Embryonic facial prominence (tissue), 1 donor: ENCODE measurements around the gene SMARCA4.

Experiments
- DNase-seq: peaks from one replicate; pipeline ENCODE4 v3.0.0-alpha.2; 2016; ENCODE audit errors: extremely low spot score

Gene SMARCA4

GRCh38 chr19:11033763-11034162 is 72.9 kb downstream of the SMARCA4 start:
- no peak for DNase-seq

GRCh38 chr19:11034449-11035213 is 73.8 kb downstream of the SMARCA4 start:
- DNase-seq = no peak

DNA sequence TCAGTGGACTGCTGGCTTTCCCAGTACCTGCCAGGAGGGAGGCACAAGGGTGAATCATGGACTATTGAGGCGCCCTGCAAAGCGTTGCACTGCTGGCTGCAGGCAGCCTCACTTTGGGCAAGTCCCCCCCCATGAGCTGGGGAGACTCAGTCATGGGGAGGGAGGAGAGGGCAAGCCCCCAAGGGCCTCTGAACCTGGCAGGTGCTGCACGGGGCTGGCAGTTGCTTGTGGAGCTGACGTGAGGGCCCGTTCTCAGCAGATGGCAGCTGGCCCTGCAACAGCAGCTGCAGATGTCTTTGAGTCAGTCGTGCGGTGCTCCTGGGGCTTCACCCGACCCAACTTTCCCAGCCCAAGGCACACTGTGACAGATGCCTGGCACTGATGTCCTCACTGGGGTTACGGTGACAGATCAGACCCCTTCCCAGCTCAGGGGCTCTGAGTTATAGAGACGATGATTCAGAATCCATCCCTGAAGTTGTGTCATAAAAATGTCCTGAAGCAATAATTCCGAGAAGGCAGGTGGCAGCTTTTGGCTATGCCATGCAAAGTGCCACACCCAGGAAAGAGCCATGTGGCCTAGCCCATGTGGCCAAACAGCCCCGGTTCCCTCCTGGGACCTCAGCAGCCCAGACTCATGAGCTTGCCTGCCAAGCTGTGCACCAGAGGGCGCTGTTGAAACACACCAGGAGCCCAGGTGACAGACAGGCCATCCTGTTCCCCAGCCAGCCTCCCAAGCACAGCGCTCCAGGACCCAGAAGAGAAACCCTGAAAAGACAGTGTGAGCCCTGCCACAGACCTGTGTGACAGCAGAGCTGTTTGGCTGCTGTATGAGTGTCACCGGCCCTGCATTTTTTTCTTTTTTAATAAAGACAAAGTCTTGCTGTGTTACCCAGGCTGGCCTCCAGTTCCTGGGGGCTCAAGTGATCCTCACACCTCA is 74.9 kb downstream of the SMARCA4 start:
- DNase-seq = no peak

DNA sequence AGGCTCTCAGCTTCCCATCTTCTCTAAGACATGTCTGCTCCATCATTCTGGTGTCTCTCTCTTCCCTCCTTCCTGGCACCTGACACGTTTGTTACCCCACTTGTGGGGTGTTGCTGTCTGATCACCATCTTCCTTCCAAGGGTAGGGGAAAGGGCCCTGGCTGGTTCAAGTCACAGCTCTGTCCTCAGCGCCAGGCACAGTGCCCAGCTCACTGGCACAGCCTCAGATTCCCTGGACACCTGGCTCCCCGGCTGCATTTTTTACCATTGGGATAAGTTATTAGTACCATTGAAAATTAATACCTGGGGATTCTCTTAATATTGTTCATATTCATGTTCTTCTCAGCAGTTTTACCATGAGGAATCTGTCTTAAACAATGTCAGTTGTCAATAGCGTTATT is 77.7 kb downstream of the SMARCA4 start:
- DNase-seq = no peak

GRCh38 chr19:11041194-11041593 is 80.4 kb downstream of the SMARCA4 start:
- no peak for DNase-seq

DNA sequence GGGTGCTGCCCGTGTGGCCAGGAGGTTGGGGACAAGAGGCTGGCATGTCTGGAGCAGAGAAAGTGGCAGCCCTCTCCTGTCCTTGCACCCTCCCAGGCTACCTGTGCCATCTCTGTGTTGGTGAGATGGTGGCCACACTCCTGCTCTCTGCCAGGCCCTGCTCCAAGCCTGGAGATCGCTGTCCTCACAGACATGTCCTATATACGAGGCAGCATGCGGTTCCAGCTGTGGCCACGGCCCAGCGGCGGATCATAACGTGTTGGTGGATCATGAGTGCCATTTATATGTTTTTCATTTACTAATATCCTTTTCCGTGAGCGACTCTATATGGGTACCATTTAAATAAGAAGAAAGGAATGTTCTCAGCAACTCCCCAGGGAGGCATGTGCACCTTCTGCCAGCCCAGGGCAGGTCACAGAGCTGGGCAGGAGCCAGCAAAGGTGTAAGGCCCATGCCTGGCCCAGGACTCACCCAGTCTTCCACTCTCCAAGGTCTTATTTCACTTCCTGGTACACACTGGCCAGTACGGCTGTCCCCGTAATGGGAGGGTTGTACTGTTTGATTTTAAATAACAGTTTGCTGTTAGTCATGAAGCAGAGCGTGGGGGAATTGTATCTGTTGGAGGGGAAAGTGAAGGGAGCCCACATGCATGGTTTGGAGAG is 81.3 kb downstream of the SMARCA4 start:
- no peak for DNase-seq

- DNase-seq = no peak
Measured at GRCh38 chr19:11044431-11044830, 83.6 kb downstream of the SMARCA4 start.

- DNase-seq = no peak
Measured at GRCh38 chr19:11045536-11045935, 84.7 kb downstream of the SMARCA4 start.

DNA sequence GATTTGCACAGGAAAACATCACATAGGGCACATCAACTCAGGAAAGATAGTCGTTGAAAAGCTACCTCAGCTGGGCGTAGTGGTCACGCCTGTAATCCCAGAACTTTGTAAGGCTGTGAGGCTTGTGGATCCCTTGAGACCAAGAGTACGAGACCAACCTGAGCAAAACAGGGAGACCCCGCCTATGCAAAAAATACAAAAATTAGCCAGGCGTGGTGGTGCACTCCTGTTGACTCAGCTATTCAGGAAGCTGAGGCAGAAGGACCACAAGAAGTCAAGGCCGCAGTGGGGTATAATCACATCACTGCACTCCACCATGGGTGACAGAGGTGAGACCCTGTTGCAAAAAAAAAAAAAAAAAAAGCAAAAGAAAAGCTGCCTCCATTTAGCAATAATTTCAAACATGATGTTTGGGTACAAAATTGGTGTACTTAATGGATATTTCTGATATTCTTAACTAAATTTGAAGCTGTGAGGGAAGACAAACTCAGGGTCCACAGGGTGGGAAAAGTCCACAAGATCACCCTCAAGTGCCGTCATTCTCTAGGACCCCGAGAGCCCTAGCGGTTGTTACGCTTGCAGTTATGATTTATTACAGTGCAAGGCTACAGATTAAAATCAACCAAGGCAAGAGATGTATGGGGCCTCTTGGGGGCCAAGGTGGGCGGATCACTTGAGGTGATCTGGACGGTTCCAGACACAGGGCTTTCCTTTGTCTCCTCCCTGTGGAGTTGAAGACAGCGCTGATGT is 86.0 kb downstream of the SMARCA4 start:
- DNase-seq = no peak

DNA sequence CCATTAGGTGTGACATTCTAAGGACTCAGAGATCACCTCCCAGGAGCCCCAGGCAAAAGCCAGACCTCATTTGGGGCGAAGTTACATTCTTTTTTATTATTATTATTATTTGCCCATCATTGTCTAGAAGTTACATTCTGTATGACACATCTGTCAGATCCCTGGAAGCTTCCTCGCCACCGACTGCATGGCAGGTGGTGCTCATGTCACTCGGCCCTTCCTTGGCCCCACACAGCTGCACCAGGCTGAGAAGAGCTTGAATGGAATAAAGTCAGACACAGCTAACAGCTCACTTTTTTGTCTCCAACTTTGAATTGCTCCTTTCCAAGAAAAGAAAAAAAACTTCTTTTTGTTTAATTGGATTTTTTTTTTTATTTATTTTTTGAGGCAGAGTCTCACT is 87.0 kb downstream of the SMARCA4 start:
- no peak for DNase-seq

GRCh38 chr19:11050323-11051114 is 89.7 kb downstream of the SMARCA4 start:
- no peak for DNase-seq

GRCh38 chr19:11053817-11054195 is 93.0 kb downstream of the SMARCA4 start:
- DNase-seq = no peak

- DNase-seq = no peak
Measured at GRCh38 chr19:11054200-11054599, 93.4 kb downstream of the SMARCA4 start.

DNA sequence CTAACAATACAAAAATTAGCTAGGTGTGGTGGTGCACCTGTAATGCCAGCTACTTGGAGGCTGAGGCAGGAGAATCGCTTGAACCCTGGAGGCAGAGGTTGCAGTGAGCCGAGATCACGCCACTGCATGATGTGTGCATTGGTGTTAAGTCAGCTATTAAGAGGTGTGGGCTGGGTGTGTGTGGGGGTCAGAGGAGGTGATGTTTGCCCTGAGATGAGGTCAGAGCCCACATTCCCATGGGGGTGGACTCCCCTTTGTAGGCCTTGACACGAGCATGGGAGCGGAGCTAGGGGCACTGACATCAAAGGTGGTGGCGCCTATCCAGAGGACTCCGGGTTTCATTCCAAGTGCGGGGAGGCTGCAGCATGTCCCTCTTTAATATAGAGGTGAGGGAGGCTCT is 93.8 kb downstream of the SMARCA4 start:
- no peak for DNase-seq

GRCh38 chr19:11058246-11059030 is 97.6 kb downstream of the SMARCA4 start:
- no peak for DNase-seq

- no peak for DNase-seq
Measured at GRCh38 chr19:11059511-11060358, 98.9 kb downstream of the SMARCA4 start.

GRCh38 chr19:11061952-11062351 is 101.1 kb downstream of the SMARCA4 start:
- DNase-seq = no peak

DNA sequence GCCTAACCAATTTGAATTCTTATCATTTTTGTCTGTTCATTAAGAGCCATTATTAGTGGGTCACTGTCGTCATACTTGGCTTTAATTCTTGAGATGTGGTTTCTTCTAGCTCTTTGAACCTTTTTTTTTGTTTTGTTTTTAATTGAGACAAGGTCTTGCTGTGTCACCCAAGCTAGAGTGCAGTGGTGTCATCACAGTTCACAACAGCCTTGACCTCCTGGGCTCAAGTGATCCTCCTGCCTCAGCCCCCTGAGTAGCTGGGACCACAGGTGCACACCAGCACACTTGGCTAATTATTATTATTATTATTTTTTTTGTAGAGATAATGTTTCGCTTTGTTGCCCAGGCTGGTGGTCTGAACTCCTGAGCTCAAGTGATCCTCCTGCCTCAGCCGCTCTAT is 102.6 kb downstream of the SMARCA4 start:
- no peak for DNase-seq

- DNase-seq = no peak
Measured at GRCh38 chr19:11064831-11065303, 104.0 kb downstream of the SMARCA4 start.
